HG02943 (cell line): Measurements from ENCODE around the gene GJE1.

ENCODE experiments used
- ATAC-seq: cut with Tn5 transposase; IDR thresholded peaks from one replicate; pipeline ENCODE4 v1.9.1; 2021; ENCODE audit warnings: mild to moderate bottlenecking, low read depth, moderate library complexity; ENCODE audit not compliant: unreplicated experiment

GJE1 gene

GRCh38 chr6:142162780-142163179 is 30.1 kb downstream of the GJE1 start:
- no peak for ATAC-seq

GRCh38 chr6:142165227-142165626 is 32.5 kb downstream of the GJE1 start:
- ATAC-seq: no peak

GRCh38 chr6:142167071-142167470 is 34.3 kb downstream of the GJE1 start:
- ATAC-seq: no peak

- no peak for ATAC-seq
These were observed 34.8 kb downstream of the GJE1 start for GRCh38 chr6:142167486-142167885.

- ATAC-seq: no peak
These were observed 38.6 kb downstream of the GJE1 start for GRCh38 chr6:142171351-142171750.

- no peak for ATAC-seq
These were observed 40.0 kb downstream of the GJE1 start for GRCh38 chr6:142172758-142173157.

GRCh38 chr6:142173980-142174379 is 41.3 kb downstream of the GJE1 start:
- no peak for ATAC-seq

GRCh38 chr6:142174703-142175102 is 42.0 kb downstream of the GJE1 start:
- ATAC-seq: no peak

- no peak for ATAC-seq
These were observed 45.4 kb downstream of the GJE1 start for GRCh38 chr6:142178129-142178528.

- no peak for ATAC-seq
These were observed 49.3 kb downstream of the GJE1 start for GRCh38 chr6:142182004-142182403.

GRCh38 chr6:142183351-142183750 is 50.6 kb downstream of the GJE1 start:
- ATAC-seq: no peak

GRCh38 chr6:142184307-142184706 is 51.6 kb downstream of the GJE1 start:
- no peak for ATAC-seq
